Ascending aorta (tissue), 2 donors: ENCODE measurements around the gene GLS. TPM values are rescaled to one million over a fixed set of nuclear protein-coding genes. Genes with fewer than 3 reads are reported as not detected.

Source experiments
- DNase-seq, 2 donors: peaks; one replicate each; pipeline ENCODE4 v3.0.0-alpha.2; 2019; ENCODE audit warnings: low spot score in 2 of 2
- H3K27ac ChIP-seq, 2 donors: fragments of 200-600 bp; sonication (generic); one replicate each; pipeline ENCODE4 v1.5.1; 2016 to 2017; ENCODE audit warnings: mild to moderate bottlenecking in 1 of 2
- H3K27me3 ChIP-seq: fragments of 200-600 bp; sonication (generic); one replicate; pipeline ENCODE4 v1.5.1; 2017
- H3K36me3 ChIP-seq, 2 donors: fragments of 200-600 bp; sonication (generic); one replicate each; pipeline ENCODE4 v1.5.1; 2016
- H3K4me1 ChIP-seq, 2 donors: fragments of 200-600 bp; sonication (generic); one replicate each; pipeline ENCODE4 v1.5.1; 2016 to 2017; ENCODE audit warnings: mild to moderate bottlenecking in 1 of 2
- H3K4me3 ChIP-seq, 2 donors: fragments of 200-600 bp; sonication (generic); one replicate each; pipeline ENCODE4 v1.5.1; 2016 to 2017; ENCODE audit warnings: mild to moderate bottlenecking in 1 of 2
- H3K9me3 ChIP-seq, 2 donors: fragments of 200-600 bp; sonication (generic); one replicate each; pipeline ENCODE4 v1.5.1; 2016
- intact Hi-C: fragments of 100-400 bp; cut with DNase I; formaldehyde crosslinking; loops from one replicate; pipeline ENCODE4 v1.15.1; 2023
- total RNA-seq: library from RNA; depleted of rRNA; stranded (reverse); fragments of >200 nt; gene quantifications from one replicate; pipeline ENCODE4 v1.1.0, GENCODE V29; 2016
- TF ChIP-seq, protein P1 (sequence below), 3 experiments: fragments of 200-600 bp in 2 of 3; fragments of 450-650 bp in 1 of 3; sonication (generic) in 2 of 3; IDR thresholded peaks; one replicate each; pipeline ENCODE4 v1.5.1; 2016 to 2019; ENCODE audit warnings: antibody characterized with exemption in 3 of 3, mild to moderate bottlenecking in 1 of 3, moderate library complexity in 1 of 3

The GLS gene
- total RNA-seq, 1 donor from 2014 or later: 132 TPM

- Histone ChIP-seq H3K4me1 (peaks cover 0 to 25% of the 10 kb centered on the region in 2 donors), H3K27ac (peak overlapping the region; percentile 7 to 98), H3K27me3 (no peaks in the 10 kb centered on the region), H3K9me3 (no peaks in the 10 kb centered on the region), H3K4me3 (no peak overlapping the region), H3K36me3 (no peaks in the 10 kb centered on the region)
- no peak for DNase-seq
- intact Hi-C loops: no loop called here
- TF ChIP-seq, protein P1, sequence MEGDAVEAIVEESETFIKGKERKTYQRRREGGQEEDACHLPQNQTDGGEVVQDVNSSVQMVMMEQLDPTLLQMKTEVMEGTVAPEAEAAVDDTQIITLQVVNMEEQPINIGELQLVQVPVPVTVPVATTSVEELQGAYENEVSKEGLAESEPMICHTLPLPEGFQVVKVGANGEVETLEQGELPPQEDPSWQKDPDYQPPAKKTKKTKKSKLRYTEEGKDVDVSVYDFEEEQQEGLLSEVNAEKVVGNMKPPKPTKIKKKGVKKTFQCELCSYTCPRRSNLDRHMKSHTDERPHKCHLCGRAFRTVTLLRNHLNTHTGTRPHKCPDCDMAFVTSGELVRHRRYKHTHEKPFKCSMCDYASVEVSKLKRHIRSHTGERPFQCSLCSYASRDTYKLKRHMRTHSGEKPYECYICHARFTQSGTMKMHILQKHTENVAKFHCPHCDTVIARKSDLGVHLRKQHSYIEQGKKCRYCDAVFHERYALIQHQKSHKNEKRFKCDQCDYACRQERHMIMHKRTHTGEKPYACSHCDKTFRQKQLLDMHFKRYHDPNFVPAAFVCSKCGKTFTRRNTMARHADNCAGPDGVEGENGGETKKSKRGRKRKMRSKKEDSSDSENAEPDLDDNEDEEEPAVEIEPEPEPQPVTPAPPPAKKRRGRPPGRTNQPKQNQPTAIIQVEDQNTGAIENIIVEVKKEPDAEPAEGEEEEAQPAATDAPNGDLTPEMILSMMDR (IDR thresholded peaks at IDR 0.05): no peak
These were observed 4.0 kb upstream of the GLS start for GRCh38 chr2:190876631-190877030.

DNA sequence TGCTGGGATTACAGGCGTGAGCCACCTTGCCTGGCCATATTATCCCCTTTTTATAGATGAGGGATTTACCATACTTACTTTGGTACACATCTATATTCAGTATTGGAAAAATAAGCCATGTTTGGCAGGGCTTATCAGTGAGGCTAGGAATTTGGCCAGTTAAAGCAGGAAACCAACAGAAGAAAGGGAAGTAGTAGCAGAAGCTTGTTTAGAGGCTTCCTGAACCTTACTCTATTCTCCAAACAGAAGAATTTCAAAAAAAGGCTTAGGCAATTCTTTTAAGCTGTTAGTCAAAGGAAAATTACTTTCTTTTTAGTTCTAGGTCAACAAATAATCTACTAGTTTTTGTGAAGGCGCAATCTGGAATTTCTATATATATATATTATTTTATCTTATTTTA is 3.2 kb upstream of the GLS start:
- H3K27ac ChIP-seq: peak overlapping the region; percentile 98

DNA sequence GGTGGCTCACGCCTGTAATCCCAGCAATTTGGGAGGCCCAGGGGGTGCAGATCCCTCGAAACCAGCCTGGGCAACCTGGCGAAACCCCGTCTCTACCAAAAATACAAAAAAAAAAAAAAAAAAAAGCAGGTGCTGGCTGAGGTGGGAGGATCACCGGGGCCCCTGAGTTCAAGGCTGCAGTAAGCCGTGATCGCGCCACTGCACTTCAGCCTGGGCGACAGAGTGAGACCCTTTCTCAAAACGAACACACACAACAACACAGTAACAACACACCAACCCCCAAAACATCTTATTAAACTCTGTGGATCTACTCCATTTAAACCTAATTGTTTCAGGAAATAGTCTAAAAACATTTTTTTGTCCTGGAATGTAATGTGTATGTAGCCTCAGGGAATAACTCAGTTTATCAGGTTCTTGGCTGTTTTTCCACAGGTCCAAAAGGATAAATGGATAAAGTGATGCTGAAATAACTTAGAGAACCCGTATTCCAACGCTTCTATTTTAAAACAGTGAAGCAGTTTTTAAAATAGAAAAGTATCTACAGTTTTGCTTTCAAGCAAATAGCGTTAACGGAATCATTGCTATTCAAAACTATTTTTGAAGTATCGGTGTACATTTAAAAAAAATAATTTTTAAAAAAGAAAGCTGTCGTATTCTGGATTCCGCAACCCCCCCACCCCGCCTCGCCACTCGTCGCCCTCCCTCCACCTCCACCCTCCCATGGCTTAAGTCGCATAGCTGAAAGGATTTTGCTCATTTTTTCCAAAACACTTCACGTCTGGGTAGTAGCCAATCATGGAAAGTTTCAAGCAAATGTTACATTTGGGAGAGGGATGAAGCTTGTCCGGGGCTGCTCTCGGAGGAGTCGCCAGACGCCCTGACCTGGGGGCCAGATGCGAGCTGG is 895 bp upstream of the GLS start:
- intact Hi-C loops: loop anchor here (2.0 to 10.0 kb wide), 3 partner anchors 29 to 1665 kb away; no protein-coding TSS in a partner anchor
- Histone ChIP-seq H3K9me3 (no peaks in the 10 kb centered on the region), H3K4me1 (peaks cover 0 to 25% of the 10 kb centered on the region in 2 donors), H3K27ac (peak overlapping the region; percentile 98), H3K36me3 (no peaks in the 10 kb centered on the region), H3K27me3 (no peaks in the 10 kb centered on the region), H3K4me3 (peak overlapping the region; percentile 92 to 99)
- DNase-seq: no peak
- TF ChIP-seq, protein P1 (IDR thresholded peaks at IDR 0.05): no peak

More for the DNA sequence above, 3.2 kb upstream of the GLS start:
- no peak for DNase-seq
- H3K9me3 ChIP-seq: no peaks in the 10 kb centered on the region
- intact Hi-C loops: no loop called here
- H3K4me3 ChIP-seq: no peak overlapping the region
- H3K27me3 ChIP-seq: no peaks in the 10 kb centered on the region
- no peaks in the 10 kb centered on the region for H3K36me3 ChIP-seq
- TF ChIP-seq, protein P1 (IDR thresholded peaks at IDR 0.05): no peak
- peaks cover 0 to 25% of the 10 kb centered on the region in 2 donors for H3K4me1 ChIP-seq

- H3K36me3 ChIP-seq: no peaks in the 10 kb centered on the region
- intact Hi-C loops: loop anchor here (2.0 to 10.0 kb wide), 3 partner anchors 30 to 1666 kb away; no protein-coding TSS in a partner anchor
- DNase-seq: no peak
- peaks cover 0 to 34% of the 10 kb centered on the region in 2 donors for H3K4me1 ChIP-seq
- TF ChIP-seq, protein P1 (IDR thresholded peaks at IDR 0.05): no peak
- no peaks in the 10 kb centered on the region for H3K27me3 ChIP-seq
- H3K4me3 ChIP-seq: peak overlapping the region; percentile 92 to 99
- H3K9me3 ChIP-seq: no peaks in the 10 kb centered on the region
- peak overlapping the region; percentile 98 for H3K27ac ChIP-seq
These were observed 520 bp downstream of the GLS start for GRCh38 chr2:190881084-190881597.

DNA sequence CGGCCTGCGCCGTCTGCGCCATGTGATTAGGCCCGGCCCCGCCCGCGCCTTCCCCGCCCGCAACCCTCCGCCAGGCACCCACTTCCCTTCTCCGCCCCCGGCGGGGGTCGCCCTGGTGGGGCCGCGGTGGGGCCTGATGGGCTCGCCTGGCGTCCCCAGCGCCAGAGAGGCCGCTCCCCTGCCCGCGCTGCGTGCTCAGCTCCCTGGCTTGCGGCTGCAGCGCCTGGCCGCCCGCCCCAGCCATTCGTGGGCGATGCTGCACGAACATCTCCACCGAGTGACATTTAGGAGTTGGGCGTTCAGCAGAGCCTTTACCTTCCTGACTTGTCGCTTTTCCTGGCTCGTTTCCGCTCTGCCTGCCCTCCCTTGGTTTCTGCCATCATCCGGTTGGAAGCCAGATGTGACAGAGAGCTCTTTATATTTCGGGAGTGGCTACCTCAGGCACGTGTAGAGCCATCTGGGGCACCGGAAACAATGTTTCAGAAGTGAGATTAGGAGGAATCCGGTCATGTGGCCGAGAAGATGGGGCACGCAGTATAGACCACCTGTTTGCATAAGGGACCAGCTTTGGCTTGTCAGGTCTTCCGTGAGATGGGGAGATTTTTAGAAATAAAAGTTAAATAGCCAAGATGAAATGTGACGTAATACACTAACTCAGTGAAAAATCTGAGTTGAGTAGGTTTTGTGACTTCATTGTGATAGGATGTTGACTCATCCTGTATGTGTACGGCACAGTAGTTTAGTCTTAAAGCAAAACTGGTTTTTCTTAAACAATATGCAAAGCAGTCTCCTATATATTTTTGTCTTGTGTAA is 1.2 kb downstream of the GLS start:
- Histone ChIP-seq H3K27ac (peak overlapping the region; percentile 98), H3K9me3 (no peaks in the 10 kb centered on the region), H3K36me3 (no peaks in the 10 kb centered on the region), H3K27me3 (no peaks in the 10 kb centered on the region), H3K4me1 (peaks cover 0 to 30% of the 10 kb centered on the region in 2 donors), H3K4me3 (peak overlapping the region; percentile 92 to 99)
- intact Hi-C loops: loop anchor here (2.0 to 10.0 kb wide), 3 partner anchors 31 to 1667 kb away; no protein-coding TSS in a partner anchor
- DNase-seq: peak in 1 of 2 donors; percentile 80
- TF ChIP-seq, protein P1 (IDR thresholded peaks at IDR 0.05): no peak
